Prostate gland (tissue), 2 donors: ENCODE results near the gene FOXD1. TPM values are rescaled to one million over a fixed set of nuclear protein-coding genes. Genes with fewer than 3 reads are reported as not detected.

Experiments
- DNase-seq: peaks from one replicate; pipeline ENCODE4 v3.0.0-alpha.2; 2019; ENCODE audit warnings: low spot score
- H3K27ac ChIP-seq, 2 donors: fragments of 200-600 bp; sonication (generic); 2 replicates each; pipeline ENCODE4 v1.5.1; 2017 to 2019
- H3K27me3 ChIP-seq: fragments of 200-600 bp; sonication (generic); replicated peaks from 2 replicates; pipeline ENCODE4 v1.5.1; 2019; ENCODE audit not compliant: insufficient read depth
- H3K36me3 ChIP-seq, 2 donors: fragments of 200-600 bp; sonication (generic); 1 replicate in 1 of 2; 2 replicates in 1 of 2; pipeline versions ENCODE4 v1.5.1 to v1.8.1; 2017 to 2019
- H3K4me1 ChIP-seq: fragments of 200-600 bp; sonication (generic); replicated peaks from 2 replicates; pipeline ENCODE4 v1.5.1; 2019
- H3K4me3 ChIP-seq, 2 donors: fragments of 200-600 bp; sonication (generic); 2 replicates each; pipeline ENCODE4 v1.5.1; 2017 to 2019
- H3K9me3 ChIP-seq: fragments of 200-600 bp; sonication (generic); 2 replicates; pipeline ENCODE4 v1.5.1; 2017
- CTCF ChIP-seq, 4 experiments: fragments of 200-600 bp in 2 of 4; fragments of 450-650 bp in 2 of 4; sonication (generic) in 2 of 4; IDR thresholded peaks; 1 replicate in 3 of 4; 2 replicates in 1 of 4; pipeline ENCODE4 v1.5.1; 2016 to 2019; ENCODE audit warnings: antibody characterized with exemption in 4 of 4, mild to moderate bottlenecking in 2 of 4, moderate library complexity in 2 of 4
- POLR2A ChIP-seq: fragments of 450-650 bp; IDR thresholded peaks from one replicate; pipeline ENCODE4 v1.6.1; 2016; ENCODE audit warnings: antibody characterized with exemption, mild to moderate bottlenecking
- POLR2AphosphoS5 ChIP-seq: sonication (generic); formaldehyde crosslinking; IDR thresholded peaks from one replicate; pipeline ENCODE4 v1.6.1; 2017; ENCODE audit warnings: antibody characterized with exemption
- WGBS: methylation state at CpG from one replicate; pipeline ENCODE4 v1.1.5; 2018; 5-methylcytosine and 5-hydroxymethylcytosine counted together
- intact Hi-C: fragments of 100-400 bp; cut with DNase I; formaldehyde crosslinking; loops from one replicate; pipeline ENCODE4 v1.14.2; 2022
- total RNA-seq, 2 donors: library from RNA; depleted of rRNA; stranded (reverse); fragments of >200 nt; gene quantifications; one replicate each; pipeline ENCODE4 v1.1.0, GENCODE V29; 2016

FOXD1 gene
- total RNA-seq, 2 donors from 2014 or later, result 1.6 to 2.8 TPM

- H3K4me3 ChIP-seq, result no peak overlapping the region
- peaks cover 11% of the 10 kb centered on the region for H3K4me1 ChIP-seq
- no peaks in the 10 kb centered on the region for H3K9me3 ChIP-seq
- DNase-seq, result no peak
- intact Hi-C loops, result no loop called here
- peaks cover 33% of the 10 kb centered on the region for H3K27me3 ChIP-seq
- no peaks in the 10 kb centered on the region for H3K36me3 ChIP-seq
- WGBS, result 13% methylated on average over 35 of the region's 35 CpGs
- TF ChIP-seq POLR2A (no peak), CTCF (IDR thresholded peaks at IDR 0.05) (no peak), POLR2AphosphoS5 (no peak)
- H3K27ac ChIP-seq, result no peak overlapping the region
Observed at GRCh38 chr5:73435759-73436534, 12.6 kb downstream of the FOXD1 start.

GRCh38 chr5:73434907-73435306, 13.7 kb downstream of the FOXD1 start:
- no peak for TF ChIP-seq POLR2A
- TF ChIP-seq CTCF (IDR thresholded peaks at IDR 0.05), result no peak
- no peak for TF ChIP-seq POLR2AphosphoS5
- Histone ChIP-seq H3K9me3 (no peaks in the 10 kb centered on the region), H3K27me3 (peaks cover 27% of the 10 kb centered on the region), H3K4me1 (peaks cover 11% of the 10 kb centered on the region), H3K4me3 (no peak overlapping the region), H3K36me3 (no peaks in the 10 kb centered on the region), H3K27ac (no peak overlapping the region)
- intact Hi-C loops, result no loop called here
- 66% methylated on average over 1 of the region's 1 CpG for WGBS
- no peak for DNase-seq

- Histone ChIP-seq H3K27ac (no peak overlapping the region), H3K4me3 (no peak overlapping the region), H3K36me3 (no peaks in the 10 kb centered on the region), H3K4me1 (peaks cover 11% of the 10 kb centered on the region), H3K9me3 (no peaks in the 10 kb centered on the region), H3K27me3 (peaks cover 24% of the 10 kb centered on the region)
- intact Hi-C loops, result no loop called here
- TF ChIP-seq POLR2A (no peak), CTCF (IDR thresholded peaks at IDR 0.05) (no peak), POLR2AphosphoS5 (no peak)
- 24% methylated on average over 1 of the region's 1 CpG for WGBS
- no peak for DNase-seq
Observed at GRCh38 chr5:73434461-73434860, 14.1 kb downstream of the FOXD1 start.

GRCh38 chr5:73433982-73434342, 14.6 kb downstream of the FOXD1 start:
- 53% methylated on average over 1 of the region's 1 CpG for WGBS
- no peak for DNase-seq
- no peak overlapping the region for H3K27ac ChIP-seq
- H3K27me3 ChIP-seq, result peaks cover 19% of the 10 kb centered on the region
- intact Hi-C loops, result no loop called here
- TF ChIP-seq POLR2AphosphoS5 (no peak), CTCF (IDR thresholded peaks at IDR 0.05) (no peak), POLR2A (no peak)
- H3K9me3 ChIP-seq, result no peaks in the 10 kb centered on the region
- no peak overlapping the region for H3K4me3 ChIP-seq
- H3K4me1 ChIP-seq, result peaks cover 11% of the 10 kb centered on the region
- H3K36me3 ChIP-seq, result no peaks in the 10 kb centered on the region

- no peaks in the 10 kb centered on the region for H3K36me3 ChIP-seq
- intact Hi-C loops, result no loop called here
- 56% methylated on average over 4 of the region's 4 CpGs for WGBS
- TF ChIP-seq CTCF (IDR thresholded peaks at IDR 0.05) (no peak), POLR2A (no peak), POLR2AphosphoS5 (no peak)
- H3K4me1 ChIP-seq, result peaks cover 11% of the 10 kb centered on the region
- no peak for DNase-seq
- no peaks in the 10 kb centered on the region for H3K9me3 ChIP-seq
- no peak overlapping the region for H3K27ac ChIP-seq
- no peak overlapping the region for H3K4me3 ChIP-seq
- peaks cover 16% of the 10 kb centered on the region for H3K27me3 ChIP-seq
Observed at GRCh38 chr5:73433272-73433981, 15.2 kb downstream of the FOXD1 start.
